Ovary (tissue), 9 donors: ENCODE measurements around the gene AVL9. TPM values are rescaled to one million over a fixed set of nuclear protein-coding genes. Genes with fewer than 3 reads are reported as not detected.
"Not testable (repeated sequence)": the region's sequence is repeated elsewhere in the genome, so short reads cannot be mapped to it uniquely, and the experiment has no call there.

Experiments used
- DNase-seq, 5 donors: peaks; one replicate each; pipeline ENCODE4 v3.0.0-alpha.2; 2019 to 2020
- H3K27ac ChIP-seq, 2 donors: fragments of 200-600 bp; one replicate each; pipeline versions ENCODE4 v1.5.1 to v1.8.0; 2019 to 2022
- H3K27me3 ChIP-seq: fragments of 200-600 bp; one replicate; pipeline ENCODE4 v1.8.0; 2022
- H3K36me3 ChIP-seq: fragments of 200-600 bp; sonication (generic); one replicate; pipeline ENCODE4 v1.5.1; 2019
- H3K4me1 ChIP-seq: one replicate; pipeline ENCODE4 v1.8.1; 2013; ENCODE audit warnings: mild to moderate bottlenecking, moderate library complexity; ENCODE audit not compliant: insufficient read depth
- H3K4me3 ChIP-seq: fragments of 200-600 bp; sonication (generic); one replicate; pipeline ENCODE4 v1.5.1; 2017
- H3K9me3 ChIP-seq, 2 donors: fragments of 200-600 bp in 1 of 2; sonication (generic) in 1 of 2; one replicate each; pipeline versions ENCODE4 v1.5.1 to v1.8.1; 2013 to 2019; ENCODE audit warnings: mild to moderate bottlenecking in 1 of 2, moderate library complexity in 1 of 2
- EP300 ChIP-seq: sonication (generic); formaldehyde crosslinking; IDR thresholded peaks from one replicate; pipeline ENCODE4 v1.6.1; 2017; ENCODE audit warnings: antibody characterized with exemption
- POLR2A ChIP-seq: fragments of 450-650 bp; IDR thresholded peaks from one replicate; pipeline ENCODE4 v1.6.1; 2017; ENCODE audit warnings: antibody characterized with exemption, mild to moderate bottlenecking, moderate library complexity
- WGBS, 3 donors: extraction: QIAGEN DNeasy Blood & Tissue Kit in 1 of 3; methylation state at CpG; one replicate each; pipeline versions ENCODE4 v1.1.5 to v1.1.7; 2013 to 2017; 5-methylcytosine and 5-hydroxymethylcytosine counted together
- intact Hi-C, 4 donors: fragments of 100-400 bp; cut with DNase I; formaldehyde crosslinking; loops; one replicate each; pipeline versions ENCODE4 v1.11.0 to v1.15.1; 2022 to 2023
- polyA plus RNA-seq, 2 donors: library from polyadenylated mRNA; stranded (reverse); fragments of 200-250 nt in 1 of 2; fragments of 350-450 nt in 1 of 2; fragmentation: Illumina TruSeq in 1 of 2; extraction: RNeasy Lipid Tissue Mini Kit (QIAGEN cat#74804) in 1 of 2; gene quantifications; one replicate each; pipeline ENCODE4 v1.2.3, GENCODE V29; 2013 to 2014
- total RNA-seq, 7 donors: library from RNA; depleted of rRNA in 2 of 7; stranded (reverse); fragments of >200 nt in 2 of 7; fragmentation: NEBNext Ultra II Directional in 3 of 7; extraction: Animal tissue kit (Norgen Biotek cat#: 25700) in 3 of 7; gene quantifications; one replicate each; pipeline versions ENCODE4 v1.1.0 to v1.2.4, GENCODE V29; 2016 to 2023
- TF ChIP-seq, protein P1 (sequence below), 3 donors: fragments of 450-650 bp in 2 of 3; fragments of 200-600 bp in 1 of 3; IDR thresholded peaks; one replicate each; pipeline versions ENCODE4 v1.5.1 to v1.8.0; 2016 to 2022; ENCODE audit warnings: antibody characterized with exemption in 3 of 3, mild to moderate bottlenecking in 1 of 3
- donor health status: DM: no; HTN: no; CAD: no; lungs with moderate emphysema.
- donor health status: DM: no; HTN: no; CAD: no.
- donor health status: Bipolar disorder and iron deficiency.
- donor health status: DM: yes; HTN: yes; CAD: no.
- donor health status: DM: no; HTN: no; CAD: no.
- donor health status: DM: yes; HTN: yes; CAD: no.

Gene AVL9
- total and polyA plus RNA-seq, 9 donors, result 6.8 to 34.4 (median 25.0) TPM

DNA sequence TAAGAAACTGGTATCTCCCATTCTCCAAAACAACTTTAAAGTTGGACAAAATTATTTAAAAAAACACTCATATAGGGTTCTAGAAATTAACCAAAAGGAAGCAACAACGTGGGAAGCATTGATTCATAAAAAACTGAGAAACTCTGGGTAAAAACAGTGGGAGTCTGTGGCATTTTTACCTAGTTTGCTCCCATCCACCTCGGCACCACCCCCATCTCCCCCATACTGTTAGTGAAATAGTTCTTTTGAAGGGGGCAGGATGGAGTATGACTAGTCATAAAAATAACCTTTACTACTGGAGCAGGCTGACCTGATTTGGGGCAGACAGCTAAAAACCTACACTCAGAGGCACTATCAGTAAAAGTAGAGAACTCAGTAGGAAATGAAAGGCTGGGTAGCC, 123.2 kb downstream of the AVL9 start:
- no peaks in the 10 kb centered on the region for H3K9me3 ChIP-seq
- TF ChIP-seq EP300, result no peak
- no peak overlapping the region for H3K27ac ChIP-seq
- intact Hi-C loops, result no loop called here
- H3K36me3 ChIP-seq, result no peaks in the 10 kb centered on the region
- no peaks in the 10 kb centered on the region for H3K4me1 ChIP-seq
- no peaks in the 10 kb centered on the region for H3K27me3 ChIP-seq
- DNase-seq, result no peak
- H3K4me3 ChIP-seq, result no peak overlapping the region
- WGBS, 3 donors, result 39 to 55% (median 49%) methylated on average over 2 of the region's 2 CpGs

DNA sequence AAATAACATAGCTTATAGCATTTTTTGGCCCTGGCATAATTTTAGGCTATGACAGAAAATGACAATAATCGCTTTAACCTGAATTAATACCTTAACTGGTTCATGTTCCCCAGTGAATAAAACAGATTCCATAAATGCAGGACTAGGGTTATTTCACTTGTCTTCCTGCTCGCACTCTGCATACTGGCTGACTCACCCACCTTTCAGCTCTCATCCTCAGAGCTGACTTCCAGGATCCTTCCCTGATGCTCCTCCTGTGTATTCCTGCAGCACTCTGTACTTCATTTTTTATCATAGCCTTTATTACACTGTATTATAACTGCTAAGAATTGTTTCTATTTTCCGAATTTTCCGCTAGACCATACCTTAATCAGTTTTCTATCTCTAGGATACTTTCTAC, 123.7 kb downstream of the AVL9 start:
- Histone ChIP-seq H3K9me3 (no peaks in the 10 kb centered on the region), H3K27me3 (no peaks in the 10 kb centered on the region), H3K4me1 (no peaks in the 10 kb centered on the region), H3K36me3 (no peaks in the 10 kb centered on the region), H3K4me3 (no peak overlapping the region), H3K27ac (no peak overlapping the region)
- DNase-seq, result no peak
- intact Hi-C loops, result no loop called here
- TF ChIP-seq EP300 (no peak), POLR2A (no peak)
- TF ChIP-seq, protein P1, sequence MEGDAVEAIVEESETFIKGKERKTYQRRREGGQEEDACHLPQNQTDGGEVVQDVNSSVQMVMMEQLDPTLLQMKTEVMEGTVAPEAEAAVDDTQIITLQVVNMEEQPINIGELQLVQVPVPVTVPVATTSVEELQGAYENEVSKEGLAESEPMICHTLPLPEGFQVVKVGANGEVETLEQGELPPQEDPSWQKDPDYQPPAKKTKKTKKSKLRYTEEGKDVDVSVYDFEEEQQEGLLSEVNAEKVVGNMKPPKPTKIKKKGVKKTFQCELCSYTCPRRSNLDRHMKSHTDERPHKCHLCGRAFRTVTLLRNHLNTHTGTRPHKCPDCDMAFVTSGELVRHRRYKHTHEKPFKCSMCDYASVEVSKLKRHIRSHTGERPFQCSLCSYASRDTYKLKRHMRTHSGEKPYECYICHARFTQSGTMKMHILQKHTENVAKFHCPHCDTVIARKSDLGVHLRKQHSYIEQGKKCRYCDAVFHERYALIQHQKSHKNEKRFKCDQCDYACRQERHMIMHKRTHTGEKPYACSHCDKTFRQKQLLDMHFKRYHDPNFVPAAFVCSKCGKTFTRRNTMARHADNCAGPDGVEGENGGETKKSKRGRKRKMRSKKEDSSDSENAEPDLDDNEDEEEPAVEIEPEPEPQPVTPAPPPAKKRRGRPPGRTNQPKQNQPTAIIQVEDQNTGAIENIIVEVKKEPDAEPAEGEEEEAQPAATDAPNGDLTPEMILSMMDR (IDR thresholded peaks at IDR 0.05), result no peak
- WGBS, 3 donors, result 85 to 91% (median 89%) methylated on average over 4 of the region's 4 CpGs

GRCh38 chr7:32619416-32619815, 124.1 kb downstream of the AVL9 start:
- 66 to 76% (median 68%) methylated on average over 1 of the region's 1 CpG for WGBS, 3 donors
- H3K4me3 ChIP-seq, DNase-seq, H3K4me1 ChIP-seq, H3K27ac ChIP-seq, H3K36me3 ChIP-seq, H3K9me3 ChIP-seq, intact Hi-C loops, H3K27me3 ChIP-seq: not testable (repeated sequence)

GRCh38 chr7:32631021-32631420, 135.7 kb downstream of the AVL9 start:
- WGBS, 3 donors, result 59 to 80% (median 75%) methylated on average over 3 of the region's 3 CpGs
- H3K4me3 ChIP-seq, result no peak overlapping the region
- H3K4me1 ChIP-seq, result no peaks in the 10 kb centered on the region
- H3K9me3 ChIP-seq, result no peaks in the 10 kb centered on the region
- H3K36me3 ChIP-seq, result no peaks in the 10 kb centered on the region
- TF ChIP-seq, protein P1 (IDR thresholded peaks at IDR 0.05), result no peak
- TF ChIP-seq POLR2A (no peak), EP300 (no peak)
- H3K27ac ChIP-seq, result no peak overlapping the region
- no peak for DNase-seq
- no peaks in the 10 kb centered on the region for H3K27me3 ChIP-seq
- intact Hi-C loops, result no loop called here

GRCh38 chr7:32631590-32632497, 136.6 kb downstream of the AVL9 start:
- H3K27me3 ChIP-seq, H3K9me3 ChIP-seq, H3K4me3 ChIP-seq, DNase-seq, H3K4me1 ChIP-seq, intact Hi-C loops, H3K27ac ChIP-seq, H3K36me3 ChIP-seq: not testable (repeated sequence)
- WGBS, 3 donors, result 94 to 98% (median 97%) methylated on average over 5 of the region's 5 CpGs

DNA sequence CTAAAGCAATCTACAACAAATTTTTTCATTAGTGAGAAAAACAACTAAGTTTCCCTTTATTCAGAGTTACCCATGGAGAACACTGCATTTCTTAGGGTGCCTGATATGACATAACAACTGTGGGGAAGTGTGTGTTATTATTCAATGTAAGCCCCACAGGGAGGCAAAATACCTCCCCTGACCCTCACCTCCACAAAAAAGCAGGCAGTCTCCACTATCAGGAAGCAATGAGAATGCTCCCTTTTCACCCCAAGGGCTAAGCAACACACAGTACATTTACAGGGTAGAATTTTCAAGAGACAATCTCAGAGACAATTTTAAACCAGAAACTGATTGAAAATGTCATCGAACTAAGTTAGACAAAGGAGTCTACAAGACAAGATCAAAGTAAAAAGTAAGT, 138.2 kb downstream of the AVL9 start:
- H3K36me3 ChIP-seq, H3K27ac ChIP-seq, DNase-seq, H3K9me3 ChIP-seq, H3K4me1 ChIP-seq, H3K27me3 ChIP-seq, H3K4me3 ChIP-seq, intact Hi-C loops: not testable (repeated sequence)
- no CpG with 5 or more reads among the region's 1 CpG for WGBS, 3 donors

- intact Hi-C loops, result not testable (repeated sequence)
- whole genome bisulfite sequencing, 3 donors, result 23 to 38% (median 28%) methylated on average over 1 of the region's 1 CpG
Measured at GRCh38 chr7:32634798-32635393, 139.6 kb downstream of the AVL9 start.

GRCh38 chr7:32636725-32637462, 141.6 kb downstream of the AVL9 start:
- H3K27me3 ChIP-seq, H3K36me3 ChIP-seq, intact Hi-C loops, H3K4me3 ChIP-seq, H3K9me3 ChIP-seq, H3K27ac ChIP-seq, DNase-seq, H3K4me1 ChIP-seq: not testable (repeated sequence)
- 95 to 96% (median 95%) methylated on average over 5 of the region's 5 CpGs for WGBS, 3 donors

More at GRCh38 chr7:32634798-32635393, 139.6 kb downstream of the AVL9 start:
- not testable (repeated sequence) for H3K27me3 ChIP-seq, DNase-seq, H3K9me3 ChIP-seq, H3K4me3 ChIP-seq, H3K4me1 ChIP-seq, H3K36me3 ChIP-seq, H3K27ac ChIP-seq

DNA sequence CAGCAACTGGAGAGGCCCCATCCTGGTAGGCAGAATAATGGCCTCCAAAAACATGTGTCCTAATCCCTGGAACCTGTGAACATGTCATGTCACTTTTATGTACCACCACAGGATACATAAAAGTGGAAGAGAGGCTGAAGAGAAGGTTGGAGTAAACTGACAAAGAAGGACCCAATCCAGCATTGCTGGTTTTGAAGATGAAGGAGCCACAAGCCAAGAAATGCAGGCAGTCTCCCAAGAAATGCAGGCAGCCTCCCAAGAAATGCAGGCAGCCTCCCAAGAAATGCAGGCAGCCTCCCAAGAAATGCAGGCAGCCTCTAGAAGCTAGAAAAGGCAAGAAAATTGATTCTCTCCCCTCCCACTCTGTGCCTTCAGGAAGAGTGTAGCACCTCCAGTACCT, 142.3 kb downstream of the AVL9 start:
- DNase-seq, H3K27me3 ChIP-seq, H3K4me3 ChIP-seq, H3K9me3 ChIP-seq, intact Hi-C loops, H3K27ac ChIP-seq, H3K4me1 ChIP-seq, H3K36me3 ChIP-seq: not testable (repeated sequence)
